Measurements from ENCODE around the gene STK25.
"Not testable (repeated sequence)": the region's sequence is repeated elsewhere in the genome, so short reads cannot be mapped to it uniquely, and the experiment has no call there.

The STK25 gene

DNA sequence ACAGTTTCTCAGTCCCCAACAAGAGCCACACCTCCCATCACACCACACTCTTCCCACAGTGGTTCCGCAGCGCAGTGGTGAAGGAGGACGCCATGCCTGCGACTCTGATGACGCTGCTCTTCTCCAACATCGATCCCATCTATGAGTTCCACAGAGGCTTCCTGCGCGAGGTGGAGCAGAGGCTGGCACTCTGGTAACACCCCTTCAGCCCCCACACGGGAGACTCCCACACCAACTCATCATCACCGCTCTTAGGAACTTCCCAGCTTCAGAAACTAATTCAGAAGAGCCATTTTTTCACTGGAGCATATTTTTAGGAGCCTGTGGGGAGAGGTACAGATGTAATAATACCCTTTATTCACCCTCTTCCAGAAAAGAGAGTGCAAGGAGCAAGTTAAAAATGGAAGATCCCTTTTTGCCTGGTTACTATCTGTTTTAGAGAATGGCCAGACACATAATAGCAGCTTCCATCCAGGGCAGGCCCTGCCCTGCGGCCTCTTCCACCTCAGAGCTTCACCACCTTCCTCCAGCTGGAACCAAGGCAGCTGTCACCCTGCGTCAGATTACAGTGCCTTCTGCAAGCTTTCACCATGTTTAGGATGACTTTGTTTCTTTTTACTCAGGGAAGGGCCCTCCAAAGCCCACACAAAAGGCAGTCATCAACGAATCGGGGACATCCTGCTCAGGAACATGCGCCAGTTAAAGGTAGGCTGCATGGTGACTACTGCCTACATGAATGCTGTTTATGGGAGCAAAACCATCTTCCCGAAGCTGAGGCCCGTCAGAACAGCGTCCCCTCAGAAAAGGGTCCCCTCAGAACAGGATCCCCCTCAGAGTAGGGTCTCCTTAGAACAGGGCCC, 44.9 kb downstream of the STK25 start:
- peaks cover 0 to 5% of the 10 kb centered on the region in 2 donors for H3K4me1 ChIP-seq (ENCODE audit: control insufficient read depth in 1 of 2, insufficient read depth in 2 of 2, low read length in 2 of 2)
- no peaks in the 10 kb centered on the region for H3K27me3 ChIP-seq (ENCODE audit: control insufficient read depth in 1 of 2, insufficient read depth in 2 of 2, low read length in 2 of 2)
- H3K36me3 ChIP-seq (ENCODE audit: control insufficient read depth in 1 of 2, insufficient read depth in 2 of 2, low read length in 2 of 2): peaks cover 0 to 33% of the 10 kb centered on the region in 2 donors
- H3K9ac ChIP-seq (ENCODE audit: low read depth in 1 of 2, low read length in 2 of 2): no peak overlapping the region
- no peak overlapping the region for H3K27ac ChIP-seq (ENCODE audit: low read depth, low read length)
- no peaks in the 10 kb centered on the region for H3K9me3 ChIP-seq (ENCODE audit: control insufficient read depth in 1 of 2, low read length in 2 of 2)
- no peak overlapping the region for H3K4me3 ChIP-seq (ENCODE audit: low read depth in 1 of 2, low read length in 2 of 2)

DNA sequence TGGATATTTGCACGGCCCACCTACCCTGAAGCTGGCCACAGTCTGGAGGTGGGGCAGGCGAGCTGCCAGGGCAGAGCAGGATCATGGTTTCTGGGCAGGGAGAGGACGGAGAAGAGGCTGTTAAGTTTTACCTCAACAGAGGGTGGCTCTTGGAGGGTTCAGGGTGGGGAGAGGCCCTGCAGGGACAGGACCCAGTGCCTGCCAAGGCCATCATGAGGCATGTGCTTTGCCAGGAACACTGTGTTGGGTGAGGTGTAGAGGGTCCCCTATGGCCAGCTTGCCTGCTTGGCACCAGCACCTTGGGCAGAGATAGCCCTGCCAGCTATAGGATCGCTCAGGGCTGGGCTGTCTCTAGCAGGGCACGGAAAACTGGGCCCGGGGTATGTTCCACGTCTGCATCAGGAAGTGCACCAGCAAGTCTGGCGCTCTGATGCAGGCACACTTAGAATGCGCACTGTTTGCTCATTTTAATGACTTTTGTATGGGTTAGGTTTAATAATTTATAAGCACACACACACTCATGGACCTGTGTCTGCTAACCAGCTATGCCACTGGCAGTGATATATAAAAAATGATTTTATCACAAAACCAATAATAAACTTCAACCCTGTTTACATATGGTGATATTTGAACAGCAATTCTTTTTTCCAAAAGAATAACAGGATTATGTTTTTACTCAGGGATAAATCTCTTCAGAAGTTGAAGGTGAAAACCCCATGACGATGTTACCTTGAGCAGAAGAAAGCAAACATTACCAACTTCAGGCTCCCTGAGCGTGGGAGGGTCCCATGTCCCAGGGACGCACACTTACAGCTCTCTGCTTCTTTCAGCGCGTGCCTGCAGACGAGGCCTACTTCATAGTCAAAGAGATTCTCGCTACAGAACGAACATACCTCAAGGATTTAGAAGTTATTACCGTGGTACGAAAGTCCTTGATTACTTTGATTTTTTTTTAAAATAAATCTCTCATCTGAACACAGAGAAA, 46.4 kb downstream of the STK25 start:
- Histone ChIP-seq H3K27me3 (ENCODE audit: control insufficient read depth in 1 of 2, insufficient read depth in 2 of 2, low read length in 2 of 2) (no peaks in the 10 kb centered on the region), H3K4me3 (ENCODE audit: low read depth in 1 of 2, low read length in 2 of 2) (no peak overlapping the region), H3K9me3 (ENCODE audit: control insufficient read depth in 1 of 2, low read length in 2 of 2) (no peaks in the 10 kb centered on the region), H3K36me3 (ENCODE audit: control insufficient read depth in 1 of 2, insufficient read depth in 2 of 2, low read length in 2 of 2) (peaks cover 0 to 28% of the 10 kb centered on the region in 2 donors), H3K4me1 (ENCODE audit: control insufficient read depth in 1 of 2, insufficient read depth in 2 of 2, low read length in 2 of 2) (peaks cover 0 to 5% of the 10 kb centered on the region in 2 donors), H3K27ac (ENCODE audit: low read depth, low read length) (no peak overlapping the region), H3K9ac (ENCODE audit: low read depth in 1 of 2, low read length in 2 of 2) (no peak overlapping the region)

DNA sequence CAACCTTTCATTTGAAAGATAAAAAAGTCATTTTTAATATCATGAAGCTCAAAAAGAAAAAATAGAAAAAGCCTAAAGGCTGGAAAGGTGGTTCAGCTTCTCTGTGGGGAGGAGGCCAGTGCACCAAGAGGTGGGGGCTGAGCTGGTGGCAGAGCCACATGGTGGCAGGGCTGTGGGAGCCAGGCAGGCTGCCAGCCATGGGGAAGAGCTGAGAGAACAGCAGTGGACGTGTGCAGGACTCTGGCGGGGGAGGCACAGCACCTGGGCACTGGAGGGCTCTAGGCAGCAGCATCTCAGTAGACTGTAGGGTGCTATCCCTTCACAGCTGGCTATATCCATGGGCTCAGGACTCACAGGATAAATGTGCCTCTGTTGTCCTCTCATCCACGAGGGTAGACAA, 47.8 kb downstream of the STK25 start:
- H3K9me3 ChIP-seq (ENCODE audit: control insufficient read depth in 1 of 2, low read length in 2 of 2): no peaks in the 10 kb centered on the region
- H3K27me3 ChIP-seq (ENCODE audit: control insufficient read depth in 1 of 2, insufficient read depth in 2 of 2, low read length in 2 of 2): no peaks in the 10 kb centered on the region
- no peak overlapping the region for H3K9ac ChIP-seq (ENCODE audit: low read depth in 1 of 2, low read length in 2 of 2)
- H3K4me1 ChIP-seq (ENCODE audit: control insufficient read depth in 1 of 2, insufficient read depth in 2 of 2, low read length in 2 of 2): peaks cover 0 to 5% of the 10 kb centered on the region in 2 donors
- no peak overlapping the region for H3K27ac ChIP-seq (ENCODE audit: low read depth, low read length)
- no peak overlapping the region for H3K4me3 ChIP-seq (ENCODE audit: low read depth in 1 of 2, low read length in 2 of 2)
- H3K36me3 ChIP-seq (ENCODE audit: control insufficient read depth in 1 of 2, insufficient read depth in 2 of 2, low read length in 2 of 2): peaks cover 0 to 26% of the 10 kb centered on the region in 2 donors

DNA sequence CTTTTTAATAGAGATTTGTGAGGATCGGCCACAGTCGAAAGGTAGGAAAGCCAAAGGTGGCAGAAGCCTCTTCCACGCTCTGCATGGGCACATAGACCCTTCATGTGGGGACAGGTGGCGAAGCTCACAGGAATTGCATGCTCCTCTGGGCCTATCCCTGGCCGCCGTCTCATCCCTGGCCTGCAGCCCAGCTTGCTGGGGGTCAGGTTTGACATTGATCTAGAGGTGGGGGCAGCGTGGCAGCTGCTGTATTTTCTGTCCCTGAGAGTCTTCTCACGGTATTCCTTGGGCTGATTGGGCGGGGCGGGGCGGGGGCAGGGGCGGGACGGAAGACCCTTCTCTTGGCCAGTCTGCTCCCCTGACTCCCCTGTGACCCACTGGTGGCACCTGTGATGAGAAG, 48.9 kb downstream of the STK25 start:
- H3K4me1 ChIP-seq (ENCODE audit: control insufficient read depth in 1 of 2, insufficient read depth in 2 of 2, low read length in 2 of 2): peaks cover 0 to 5% of the 10 kb centered on the region in 2 donors
- H3K27ac ChIP-seq (ENCODE audit: low read depth, low read length): no peak overlapping the region
- no peaks in the 10 kb centered on the region for H3K9me3 ChIP-seq (ENCODE audit: control insufficient read depth in 1 of 2, low read length in 2 of 2)
- H3K27me3 ChIP-seq (ENCODE audit: control insufficient read depth in 1 of 2, insufficient read depth in 2 of 2, low read length in 2 of 2): no peaks in the 10 kb centered on the region
- peaks cover 0 to 15% of the 10 kb centered on the region in 2 donors for H3K36me3 ChIP-seq (ENCODE audit: control insufficient read depth in 1 of 2, insufficient read depth in 2 of 2, low read length in 2 of 2)
- H3K4me3 ChIP-seq (ENCODE audit: low read depth in 1 of 2, low read length in 2 of 2): no peak overlapping the region
- H3K9ac ChIP-seq (ENCODE audit: low read depth in 1 of 2, low read length in 2 of 2): no peak overlapping the region

DNA sequence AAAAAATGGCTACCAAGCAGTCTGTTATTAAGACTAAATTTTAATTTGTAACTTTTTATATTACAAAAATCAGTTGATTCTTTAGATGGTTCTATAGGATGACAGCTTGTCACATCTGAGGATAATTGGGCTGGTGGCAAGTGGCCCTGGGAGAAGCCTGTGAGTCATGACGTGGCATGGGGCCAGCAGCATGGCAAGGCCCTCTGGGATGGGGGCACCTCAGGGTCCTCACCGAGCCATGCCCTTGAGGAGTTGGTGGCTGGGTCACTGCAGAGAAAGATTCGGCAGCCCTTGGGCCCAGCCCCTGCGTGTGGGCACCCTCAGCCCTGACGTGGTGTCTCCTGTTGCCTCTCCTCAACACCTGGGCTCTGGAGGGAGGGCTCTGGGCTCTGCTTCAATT, 49.7 kb downstream of the STK25 start:
- Histone ChIP-seq H3K9ac (ENCODE audit: low read depth in 1 of 2, low read length in 2 of 2) (no peak overlapping the region), H3K36me3 (ENCODE audit: control insufficient read depth in 1 of 2, insufficient read depth in 2 of 2, low read length in 2 of 2) (peaks cover 0 to 10% of the 10 kb centered on the region in 2 donors), H3K4me3 (ENCODE audit: low read depth in 1 of 2, low read length in 2 of 2) (no peak overlapping the region), H3K9me3 (ENCODE audit: control insufficient read depth in 1 of 2, low read length in 2 of 2) (no peaks in the 10 kb centered on the region), H3K27ac (ENCODE audit: low read depth, low read length) (no peak overlapping the region), H3K27me3 (ENCODE audit: control insufficient read depth in 1 of 2, insufficient read depth in 2 of 2, low read length in 2 of 2) (no peaks in the 10 kb centered on the region), H3K4me1 (ENCODE audit: control insufficient read depth in 1 of 2, insufficient read depth in 2 of 2, low read length in 2 of 2) (peaks cover 0 to 5% of the 10 kb centered on the region in 2 donors)

DNA sequence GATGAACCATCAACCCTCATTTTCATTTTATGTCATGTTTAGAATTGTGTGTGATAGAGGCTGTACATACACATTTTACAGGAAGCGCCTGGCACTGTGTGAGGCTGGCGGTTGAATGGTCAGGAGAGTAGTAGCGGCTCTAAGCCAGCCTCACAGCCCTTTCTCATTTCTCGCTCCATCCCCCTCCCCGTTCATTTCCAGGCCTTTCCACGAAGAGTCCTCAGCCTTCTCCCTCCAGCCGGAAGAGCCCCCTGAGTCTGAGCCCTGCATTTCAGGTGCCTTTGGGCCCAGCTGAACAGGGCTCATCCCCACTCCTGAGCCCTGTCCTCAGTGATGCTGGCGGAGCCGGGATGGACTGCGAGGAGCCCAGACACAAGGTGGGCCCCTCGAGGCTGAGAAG, 51.8 kb downstream of the STK25 start:
- peaks cover 0 to 1% of the 10 kb centered on the region in 2 donors for H3K4me1 ChIP-seq (ENCODE audit: control insufficient read depth in 1 of 2, insufficient read depth in 2 of 2, low read length in 2 of 2)
- no peak overlapping the region for H3K27ac ChIP-seq (ENCODE audit: low read depth, low read length)
- H3K9ac ChIP-seq (ENCODE audit: low read depth in 1 of 2, low read length in 2 of 2): no peak overlapping the region
- H3K9me3 ChIP-seq (ENCODE audit: control insufficient read depth in 1 of 2, low read length in 2 of 2): no peaks in the 10 kb centered on the region
- H3K27me3 ChIP-seq (ENCODE audit: control insufficient read depth in 1 of 2, insufficient read depth in 2 of 2, low read length in 2 of 2): no peaks in the 10 kb centered on the region
- H3K4me3 ChIP-seq (ENCODE audit: low read depth in 1 of 2, low read length in 2 of 2): no peak overlapping the region
- H3K36me3 ChIP-seq (ENCODE audit: control insufficient read depth in 1 of 2, insufficient read depth in 2 of 2, low read length in 2 of 2): no peaks in the 10 kb centered on the region

DNA sequence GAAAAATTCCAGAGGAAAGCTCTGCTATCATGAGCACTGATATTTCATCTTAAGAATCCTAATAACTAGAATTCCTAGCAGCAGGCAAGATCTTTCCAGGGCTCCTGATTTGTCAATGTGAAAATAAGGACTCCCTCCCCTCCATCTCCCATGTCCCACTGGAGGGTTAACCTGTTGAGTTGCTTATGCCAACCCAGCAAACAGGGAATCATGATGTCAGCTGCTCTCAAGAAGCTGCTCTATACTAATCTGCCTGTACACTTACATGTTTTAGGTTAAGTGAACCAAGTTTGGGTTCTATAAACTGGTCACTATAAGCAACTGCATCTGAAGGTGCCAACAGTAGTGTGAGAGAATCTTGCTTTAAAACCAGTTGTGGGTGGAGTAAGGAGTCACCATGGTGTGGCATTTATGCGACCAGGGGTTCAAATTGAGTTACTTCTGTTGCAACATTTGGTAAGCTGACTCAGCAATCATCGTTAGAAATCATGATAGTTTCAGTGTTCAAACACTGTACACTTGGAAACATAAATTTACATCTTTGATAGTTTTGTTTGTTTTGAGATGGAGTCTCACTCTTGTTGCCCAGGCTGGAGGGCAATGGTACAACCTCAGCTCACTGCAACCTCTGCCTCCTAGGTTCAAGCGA, 53.4 kb downstream of the STK25 start:
- Histone ChIP-seq H3K9me3 (ENCODE audit: control insufficient read depth in 1 of 2, low read length in 2 of 2) (no peaks in the 10 kb centered on the region), H3K4me1 (ENCODE audit: control insufficient read depth in 1 of 2, insufficient read depth in 2 of 2, low read length in 2 of 2) (no peaks in the 10 kb centered on the region)

DNA sequence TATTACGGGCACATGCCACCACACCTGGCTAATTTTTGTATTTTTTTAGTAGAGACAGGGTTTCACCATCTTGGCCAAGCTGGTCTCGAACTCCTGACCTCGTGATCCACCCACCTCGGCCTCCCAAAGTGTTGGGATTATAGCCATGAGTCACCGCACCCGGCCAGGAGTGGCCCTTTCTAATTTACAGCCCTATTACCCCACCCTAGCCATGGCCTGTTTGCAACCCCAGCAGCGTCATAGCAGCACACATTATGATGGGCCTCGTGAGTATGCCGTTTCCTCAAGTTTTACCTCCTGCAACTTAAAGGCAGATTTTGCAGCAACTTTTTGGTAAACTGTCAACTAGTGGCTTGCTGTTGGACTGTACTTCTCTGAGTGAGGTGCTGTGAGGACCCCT, 54.5 kb downstream of the STK25 start:
- H3K4me1 ChIP-seq (ENCODE audit: control insufficient read depth in 1 of 2, insufficient read depth in 2 of 2, low read length in 2 of 2); H3K36me3 ChIP-seq (ENCODE audit: control insufficient read depth in 1 of 2, insufficient read depth in 2 of 2, low read length in 2 of 2); H3K9me3 ChIP-seq (ENCODE audit: control insufficient read depth in 1 of 2, low read length in 2 of 2); H3K27me3 ChIP-seq (ENCODE audit: control insufficient read depth in 1 of 2, insufficient read depth in 2 of 2, low read length in 2 of 2); H3K9ac ChIP-seq (ENCODE audit: low read depth in 1 of 2, low read length in 2 of 2); H3K4me3 ChIP-seq (ENCODE audit: low read depth in 1 of 2, low read length in 2 of 2); H3K27ac ChIP-seq (ENCODE audit: low read depth, low read length): not testable (repeated sequence)

More for the DNA sequence above, 53.4 kb downstream of the STK25 start:
- no peak overlapping the region for H3K4me3 ChIP-seq (ENCODE audit: low read depth in 1 of 2, low read length in 2 of 2)
- H3K27me3 ChIP-seq (ENCODE audit: control insufficient read depth in 1 of 2, insufficient read depth in 2 of 2, low read length in 2 of 2): no peaks in the 10 kb centered on the region
- H3K36me3 ChIP-seq (ENCODE audit: control insufficient read depth in 1 of 2, insufficient read depth in 2 of 2, low read length in 2 of 2): peaks cover 1 to 3% of the 10 kb centered on the region in 2 donors
- no peak overlapping the region for H3K27ac ChIP-seq (ENCODE audit: low read depth, low read length)
- no peak overlapping the region for H3K9ac ChIP-seq (ENCODE audit: low read depth in 1 of 2, low read length in 2 of 2)

DNA sequence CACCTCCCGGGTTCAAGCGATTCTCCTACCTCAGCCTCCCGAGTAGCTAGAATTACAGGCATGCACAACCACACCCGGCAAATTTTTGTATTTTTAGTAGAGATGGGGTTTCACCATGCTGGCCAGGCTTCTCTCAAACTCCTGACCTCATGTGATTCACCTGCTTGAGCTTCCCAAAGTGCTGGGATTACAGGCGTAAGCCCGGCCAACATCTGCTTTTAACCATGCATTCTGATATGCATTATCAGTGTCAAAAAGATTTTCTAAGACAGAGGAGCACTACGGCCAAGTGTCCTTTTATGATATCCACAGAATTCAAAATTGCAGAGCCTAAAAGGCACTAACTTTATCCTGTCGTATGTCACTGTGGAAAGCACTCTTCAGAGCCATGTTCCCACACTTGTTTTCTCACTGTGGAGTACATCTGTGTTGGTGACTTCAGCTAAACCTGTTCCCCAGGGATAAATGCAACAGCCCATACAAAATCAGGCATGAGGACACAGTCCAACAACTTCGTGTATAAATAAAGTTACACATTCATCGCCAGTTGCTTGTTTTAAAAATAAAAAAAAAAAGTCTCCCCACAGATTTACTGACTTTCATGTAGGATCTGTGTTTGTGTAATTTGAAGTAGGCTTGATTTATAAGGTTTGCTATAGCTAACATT, 56.4 kb downstream of the STK25 start:
- H3K36me3 ChIP-seq (ENCODE audit: control insufficient read depth in 1 of 2, insufficient read depth in 2 of 2, low read length in 2 of 2): peaks cover 13 to 20% of the 10 kb centered on the region in 2 donors
- no peaks in the 10 kb centered on the region for H3K27me3 ChIP-seq (ENCODE audit: control insufficient read depth in 1 of 2, insufficient read depth in 2 of 2, low read length in 2 of 2)
- H3K4me1 ChIP-seq (ENCODE audit: control insufficient read depth in 1 of 2, insufficient read depth in 2 of 2, low read length in 2 of 2): no peaks in the 10 kb centered on the region
- H3K9ac ChIP-seq (ENCODE audit: low read depth in 1 of 2, low read length in 2 of 2): no peak overlapping the region
- no peak overlapping the region for H3K4me3 ChIP-seq (ENCODE audit: low read depth in 1 of 2, low read length in 2 of 2)
- no peak overlapping the region for H3K27ac ChIP-seq (ENCODE audit: low read depth, low read length)
- no peaks in the 10 kb centered on the region for H3K9me3 ChIP-seq (ENCODE audit: control insufficient read depth in 1 of 2, low read length in 2 of 2)

Measured in duodenal mucosa (tissue), 2 donors.